ACHN (cell line): Measurements from ENCODE around the gene IARS2.
"Not testable (repeated sequence)": the region's sequence is repeated elsewhere in the genome, so short reads cannot be mapped to it uniquely, and the experiment has no call there.

Source experiments
- DNase-seq: peaks from one replicate; pipeline ENCODE4 v3.0.0-alpha.2; 2015
- in situ Hi-C: cut with HindIII; loops from 2 replicates; pipeline ENCODE4 v1.10.0; 2017; ENCODE audit warnings: low sequenced_read_pairs, low pct_ligation_motif_present, low pct_unique_long_range_greater_than_20kb

The IARS2 gene

DNA sequence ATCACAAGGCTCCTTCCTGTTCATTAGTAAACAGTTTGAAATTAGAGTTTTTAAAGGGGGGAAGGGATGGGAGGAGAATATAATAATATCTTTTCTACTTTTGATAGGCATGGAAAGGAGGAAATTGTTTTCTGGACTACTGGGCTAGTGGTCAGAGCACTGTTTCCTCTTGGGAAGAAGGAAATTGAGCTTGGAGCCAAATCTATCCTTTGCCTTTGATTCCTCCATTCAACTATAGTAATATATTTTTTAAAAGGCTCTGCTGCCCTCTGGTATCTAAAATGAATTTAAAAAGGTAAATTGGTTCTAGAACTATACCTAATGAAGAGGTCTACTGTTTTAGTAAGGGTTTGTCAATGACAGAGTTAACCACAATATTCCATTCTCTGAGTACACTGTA, 5.9 kb downstream of the IARS2 start:
- in situ Hi-C loops = no loop called here

GRCh38 chr1:220110473-220110872, 16.5 kb downstream of the IARS2 start:
- in situ Hi-C loops, DNase-seq: not testable (repeated sequence)

More for the DNA sequence above, 5.9 kb downstream of the IARS2 start:
- no peak for DNase-seq

DNA sequence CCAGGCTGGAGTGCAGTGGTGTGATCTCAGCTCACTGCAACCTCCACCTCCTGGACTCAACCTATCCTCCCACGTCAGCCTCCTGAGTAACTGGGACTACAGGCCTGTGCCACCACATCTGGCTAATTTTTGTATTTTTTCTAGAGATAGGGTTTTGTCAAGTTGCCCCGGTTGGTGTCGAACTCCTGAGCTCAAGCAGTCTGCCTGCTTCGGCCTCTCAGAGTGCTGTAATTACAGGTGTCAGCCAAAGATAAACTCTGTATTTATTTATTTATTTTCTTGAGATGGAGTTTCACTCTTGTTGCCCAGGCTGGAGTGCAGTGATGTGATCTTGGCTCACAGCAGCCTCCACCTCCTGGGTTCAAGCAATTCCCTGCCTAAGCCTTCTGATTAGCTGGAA, 18.7 kb downstream of the IARS2 start:
- DNase-seq, in situ Hi-C loops: not testable (repeated sequence)

- in situ Hi-C loops = no loop called here
- peak; percentile 56 for DNase-seq
These were observed 19.3 kb downstream of the IARS2 start for GRCh38 chr1:220113136-220113695.

GRCh38 chr1:220119043-220119512, 25.1 kb downstream of the IARS2 start:
- no peak for DNase-seq
- in situ Hi-C loops = no loop called here

DNA sequence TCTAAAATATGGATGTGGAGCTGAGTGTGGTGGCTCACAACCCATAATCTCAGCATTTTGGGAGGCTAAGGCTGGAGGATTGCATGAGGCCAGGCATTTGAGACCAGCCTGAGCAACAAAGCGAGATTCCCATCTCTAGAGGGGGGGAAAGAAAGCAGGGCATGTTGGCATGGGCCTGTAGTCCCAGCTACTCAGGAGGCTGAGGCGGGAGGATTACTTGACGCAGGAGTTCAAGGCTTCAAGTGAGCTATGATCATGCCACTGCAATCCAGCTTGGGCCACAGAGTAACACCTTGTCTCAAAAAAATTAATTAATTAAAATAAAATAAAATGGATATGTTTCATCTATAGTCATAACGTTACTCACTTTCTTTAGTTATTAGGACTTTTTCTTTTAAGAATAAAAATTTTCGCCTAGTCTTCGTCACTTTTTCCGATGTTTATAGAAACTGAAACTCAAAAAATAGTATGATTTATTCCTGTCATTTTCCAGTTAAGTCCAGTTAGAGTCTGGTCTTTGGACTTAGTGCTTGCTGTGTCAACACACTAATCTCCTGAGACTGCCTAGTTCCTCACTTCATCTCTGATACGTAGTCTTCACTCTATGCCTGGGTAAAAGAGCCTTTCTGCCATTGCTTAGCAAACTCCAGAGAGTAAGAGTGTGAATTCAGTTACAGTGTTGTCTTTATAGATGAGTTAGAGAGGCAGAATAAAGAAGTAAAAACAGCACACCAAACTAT, 28.0 kb downstream of the IARS2 start:
- in situ Hi-C loops = no loop called here
- DNase-seq = no peak

DNA sequence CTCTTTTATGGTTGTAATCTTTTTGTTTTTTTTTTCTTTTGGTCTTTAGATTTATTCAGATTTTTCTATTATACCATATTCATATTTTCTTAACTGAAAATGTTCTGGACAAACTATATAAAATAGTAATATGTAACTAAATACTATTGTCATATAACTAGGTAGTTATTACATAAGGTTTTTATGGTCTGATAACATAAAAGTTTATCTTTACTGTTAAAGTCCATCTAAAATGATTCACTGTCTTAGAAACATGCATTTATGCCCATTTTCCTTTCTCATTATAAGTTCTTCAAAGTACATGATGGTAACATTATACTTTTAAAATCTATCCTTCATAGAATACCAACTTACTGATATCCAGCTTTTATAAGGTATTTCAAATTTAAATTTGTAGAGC, 29.1 kb downstream of the IARS2 start:
- in situ Hi-C loops = no loop called here
- DNase-seq = no peak

DNA sequence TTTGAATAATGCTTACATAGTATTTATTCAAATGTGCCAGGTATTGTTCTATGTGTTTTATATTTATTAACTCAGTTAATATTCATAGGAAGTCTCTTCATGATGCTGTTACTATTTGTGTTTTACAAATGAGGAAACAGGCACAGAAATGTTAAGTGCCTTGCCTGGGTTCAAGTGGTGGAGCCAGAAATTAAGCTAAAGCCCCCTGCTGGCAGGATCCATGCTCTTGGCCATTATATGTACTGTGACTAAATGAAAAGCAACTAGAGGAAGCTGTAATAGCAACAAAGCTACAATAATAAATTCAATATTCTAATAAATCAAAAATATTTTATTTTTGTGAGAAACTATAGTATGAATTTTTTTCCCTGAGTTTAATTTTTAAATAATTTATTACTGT, 30.0 kb downstream of the IARS2 start:
- in situ Hi-C loops = no loop called here
- peak; percentile 25 for DNase-seq

- in situ Hi-C loops = no loop called here
- DNase-seq = no peak
These were observed 30.6 kb downstream of the IARS2 start for GRCh38 chr1:220124542-220124941.

DNA sequence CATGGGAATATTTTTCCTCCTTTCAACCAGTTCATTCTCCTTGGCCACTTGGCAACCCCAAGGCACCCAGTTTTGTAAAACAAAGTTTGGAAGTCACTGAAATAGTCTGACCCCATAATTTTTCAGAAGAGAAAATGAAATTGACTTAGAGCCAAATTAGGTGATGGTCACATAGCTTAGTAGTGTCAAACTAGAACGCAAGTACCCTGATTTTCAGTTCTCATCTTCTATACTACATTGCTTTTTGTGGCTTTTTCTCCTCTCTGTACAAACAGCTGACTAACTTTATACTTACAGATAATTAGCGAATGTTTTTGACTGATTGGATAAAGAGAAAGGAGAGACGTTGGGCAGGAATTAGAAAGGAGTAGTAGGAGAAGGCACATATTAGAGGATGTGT, 33.1 kb downstream of the IARS2 start:
- in situ Hi-C loops = no loop called here
- DNase-seq = no peak

- DNase-seq = no peak
- in situ Hi-C loops = no loop called here
These were observed 35.7 kb downstream of the IARS2 start for GRCh38 chr1:220129479-220130210.

- in situ Hi-C loops = no loop called here
- no peak for DNase-seq
These were observed 41.8 kb downstream of the IARS2 start for GRCh38 chr1:220135755-220136154.

DNA sequence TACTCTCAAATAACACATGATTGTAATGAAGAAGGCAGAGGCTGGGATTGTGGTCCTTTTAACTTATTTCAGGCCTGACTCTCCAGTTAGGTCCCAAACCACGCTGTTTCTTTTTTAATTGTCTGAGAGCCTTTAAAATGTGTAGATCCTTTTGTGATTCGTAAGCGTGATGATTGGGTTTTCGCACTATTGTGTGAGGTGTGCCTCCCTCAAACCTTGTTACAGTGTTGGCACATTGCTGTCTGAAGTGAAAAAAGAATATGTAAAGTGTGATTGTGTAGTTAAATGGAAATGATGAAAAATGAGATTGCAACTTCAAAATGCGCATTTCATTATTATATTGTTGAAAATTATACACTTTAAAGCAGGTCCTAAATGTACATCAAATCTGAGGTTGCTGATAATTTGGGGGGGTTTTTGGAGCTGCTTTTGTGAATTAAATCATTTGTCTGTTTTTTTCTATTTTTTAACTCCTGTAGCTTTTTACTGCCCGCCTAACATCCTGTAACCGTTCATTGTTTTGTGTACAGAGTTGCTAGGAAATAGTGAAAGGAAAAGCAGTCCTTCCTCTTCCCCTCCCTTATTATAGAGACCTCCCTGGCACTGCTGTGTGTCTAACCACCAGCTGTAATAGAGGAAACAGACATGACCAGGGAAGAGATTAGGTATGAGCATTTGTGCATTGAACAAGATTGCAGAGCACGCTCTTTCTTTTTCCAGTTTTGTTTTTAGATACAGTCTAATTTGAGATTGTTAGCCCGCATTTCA, 43.3 kb downstream of the IARS2 start:
- in situ Hi-C loops = no loop called here

DNA sequence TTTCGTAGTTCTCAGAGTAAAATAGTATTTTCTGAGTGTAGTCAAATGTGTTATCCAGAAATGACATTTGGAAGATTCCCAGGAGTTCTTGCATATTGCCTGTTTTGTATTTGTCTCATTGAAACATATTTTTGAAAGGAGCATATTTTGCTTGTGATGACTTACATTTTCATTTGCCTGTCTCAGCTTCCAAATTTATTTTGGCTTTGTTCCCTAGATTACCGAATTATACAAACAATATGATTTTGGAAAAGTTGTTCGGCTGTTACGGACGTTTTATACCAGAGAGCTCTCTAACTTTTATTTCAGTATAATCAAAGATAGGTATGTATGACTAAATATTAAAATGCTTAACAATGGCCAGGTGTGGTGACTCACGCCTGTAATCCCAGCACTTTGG, 46.0 kb downstream of the IARS2 start:
- DNase-seq = no peak
- in situ Hi-C loops = no loop called here

More for the DNA sequence above, 43.3 kb downstream of the IARS2 start:
- no peak for DNase-seq

DNA sequence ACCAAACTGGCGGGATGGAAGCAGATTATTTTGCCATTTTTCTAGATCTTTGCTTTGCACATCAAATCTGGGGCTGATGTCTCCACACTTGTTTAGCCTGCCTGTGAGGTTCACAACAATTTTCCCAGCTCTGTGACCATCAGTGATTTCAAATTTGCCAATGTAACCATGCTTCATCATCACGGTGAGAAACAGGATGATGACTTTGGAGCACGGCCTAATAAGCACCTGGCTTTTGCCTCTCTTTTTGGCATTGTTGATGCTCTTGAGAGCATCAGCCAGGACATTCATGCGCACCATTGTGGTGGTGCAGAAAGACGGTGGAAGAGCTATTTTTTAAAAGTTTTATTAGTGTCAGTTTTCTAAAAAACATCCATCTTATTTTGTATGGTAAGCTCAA, 50.1 kb downstream of the IARS2 start:
- no peak for DNase-seq
- in situ Hi-C loops = no loop called here

DNA sequence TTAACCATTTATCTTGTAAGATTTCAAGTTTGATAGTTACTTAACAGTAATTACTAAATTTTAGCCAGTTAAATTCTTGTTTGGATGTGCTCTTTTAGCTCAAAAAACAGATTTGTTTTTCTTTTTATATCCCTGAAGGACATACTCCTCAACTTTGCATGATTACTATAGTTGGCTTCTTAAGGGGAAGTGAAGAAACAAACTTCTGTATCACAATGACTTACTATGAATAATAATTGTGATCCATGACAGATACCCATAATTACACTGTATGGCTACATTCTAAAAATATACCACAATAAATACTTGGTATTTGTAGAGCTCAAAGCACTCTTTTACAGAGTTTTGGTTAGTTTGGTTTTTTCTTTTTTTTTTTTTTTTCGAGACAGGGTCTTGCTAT, 55.8 kb downstream of the IARS2 start:
- DNase-seq = no peak
- in situ Hi-C loops = no loop called here

GRCh38 chr1:220151454-220151853, 57.5 kb downstream of the IARS2 start:
- in situ Hi-C loops = no loop called here
- no peak for DNase-seq

DNA sequence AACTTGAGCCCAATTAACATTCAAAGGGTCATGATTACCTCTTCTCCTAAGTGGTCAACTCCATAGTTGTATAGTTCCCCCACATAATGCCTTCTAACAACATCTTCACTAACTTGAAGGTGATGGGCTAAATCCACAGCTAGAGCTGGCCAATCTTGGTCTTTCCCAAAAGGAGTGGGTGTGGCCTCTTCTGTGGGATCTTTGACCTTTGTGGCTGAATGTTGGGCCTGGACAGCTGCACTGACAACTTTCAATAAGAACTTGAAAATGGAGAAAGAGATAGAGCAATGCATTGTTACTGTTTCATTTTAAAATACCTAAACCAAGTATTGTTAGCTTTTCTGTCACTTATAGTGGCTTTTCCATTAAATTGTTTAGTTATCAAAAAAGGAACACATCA, 59.2 kb downstream of the IARS2 start:
- in situ Hi-C loops = no loop called here
- DNase-seq = no peak

DNA sequence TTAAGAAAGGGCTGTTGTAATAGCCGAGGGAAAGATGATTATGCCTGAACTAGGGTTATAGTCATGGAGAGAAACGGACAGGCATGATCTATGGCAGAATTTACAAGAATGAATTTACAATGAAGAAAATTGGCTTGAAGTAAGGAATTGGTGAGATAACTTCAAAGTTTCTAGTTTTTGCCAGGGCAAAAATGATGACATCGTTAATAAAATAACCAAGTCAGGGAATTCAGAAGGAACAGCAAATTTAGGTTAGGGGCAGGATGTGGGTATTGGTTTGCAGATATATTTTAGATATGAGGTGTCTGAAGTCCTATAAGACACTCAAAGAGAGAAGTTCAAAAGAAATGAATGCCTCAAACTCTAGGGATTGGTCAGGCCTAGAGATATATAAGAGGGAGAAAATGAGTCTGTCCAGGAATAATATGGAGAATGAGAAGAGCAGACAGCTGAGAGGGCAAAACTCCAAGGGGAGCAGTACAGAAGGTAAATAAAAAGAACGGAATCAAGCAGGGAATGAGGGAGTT, 62.8 kb downstream of the IARS2 start:
- in situ Hi-C loops = no loop called here
- DNase-seq = no peak
